Mesenchymal stem cell (in vitro differentiated cells and primary cell): ENCODE measurements around the gene ATAD3A. TPM values are rescaled to one million over a fixed set of nuclear protein-coding genes. Genes with fewer than 3 reads are reported as not detected.

ENCODE experiments used
- DNase-seq: peaks from one replicate; pipeline ENCODE4 v3.0.0-alpha.2; 2013
- H2AFZ ChIP-seq: one replicate; pipeline ENCODE4 v1.6.1; 2013; ENCODE audit warnings: low read depth, mild to moderate bottlenecking, control low read depth, inconsistent platforms, low read length, moderate library complexity
- H2AK5ac ChIP-seq: 2 replicates; pipeline ENCODE4 v1.6.1; 2013; ENCODE audit warnings: low read length, moderate library complexity, mild to moderate bottlenecking, inconsistent platforms; ENCODE audit not compliant: severe bottlenecking
- H2BK120ac ChIP-seq: one replicate; pipeline ENCODE4 v1.6.1; 2013; ENCODE audit warnings: low read depth, mild to moderate bottlenecking, inconsistent platforms, low read length, moderate library complexity
- H2BK12ac ChIP-seq, 2 experiments: one replicate each; pipeline ENCODE4 v1.6.1; 2013; ENCODE audit warnings: inconsistent platforms in 2 of 2, low read length in 2 of 2, mild to moderate bottlenecking in 2 of 2, moderate library complexity in 2 of 2, control low read depth in 1 of 2
- H2BK15ac ChIP-seq: one replicate; pipeline ENCODE4 v1.6.1; 2013; ENCODE audit warnings: mild to moderate bottlenecking, low read depth, inconsistent platforms; ENCODE audit not compliant: poor library complexity, severe bottlenecking
- H2BK5ac ChIP-seq: 2 replicates; pipeline ENCODE4 v1.6.1; 2013; ENCODE audit warnings: low read depth, mild to moderate bottlenecking, low read length, control low read depth, inconsistent platforms; ENCODE audit not compliant: poor library complexity, severe bottlenecking
- H3K14ac ChIP-seq, 2 experiments: one replicate each; pipeline ENCODE4 v1.6.1; 2013; ENCODE audit warnings: inconsistent platforms in 2 of 2, low read length in 2 of 2, control low read depth in 1 of 2, mild to moderate bottlenecking in 1 of 2, moderate library complexity in 1 of 2
- H3K18ac ChIP-seq, 2 experiments: one replicate each; pipeline ENCODE4 v1.6.1; 2013; ENCODE audit warnings: inconsistent platforms in 2 of 2, low read length in 2 of 2, control low read depth in 1 of 2, low read depth in 1 of 2, mild to moderate bottlenecking in 1 of 2
- H3K23ac ChIP-seq, 2 experiments: one replicate each; pipeline ENCODE4 v1.6.1; 2013; ENCODE audit warnings: inconsistent platforms in 2 of 2, low read length in 2 of 2, mild to moderate bottlenecking in 2 of 2, moderate library complexity in 2 of 2, control low read depth in 1 of 2
- H3K27ac ChIP-seq: 2 replicates; pipeline ENCODE4 v1.5.1; 2013; ENCODE audit warnings: mild to moderate bottlenecking, moderate library complexity, low read length, control low read depth, inconsistent platforms; ENCODE audit not compliant: poor library complexity, severe bottlenecking
- H3K27me3 ChIP-seq, 2 experiments: 2 replicates each; pipeline versions ENCODE4 v1.6.1 to v1.7.0; 2013; ENCODE audit warnings: low read length in 2 of 2, mild to moderate bottlenecking in 2 of 2, moderate library complexity in 2 of 2, control low read depth in 1 of 2, inconsistent platforms in 1 of 2; ENCODE audit not compliant: control insufficient read depth in 1 of 2, insufficient read depth in 1 of 2
- H3K36me3 ChIP-seq, 2 experiments: 2 replicates each; pipeline versions ENCODE4 v1.6.1 to v1.7.0; 2013; ENCODE audit warnings: low read length in 2 of 2, control low read depth in 1 of 2, inconsistent platforms in 1 of 2, low read depth in 1 of 2, mild to moderate bottlenecking in 1 of 2; ENCODE audit not compliant: insufficient read depth in 2 of 2, control insufficient read depth in 1 of 2
- H3K4ac ChIP-seq, 2 experiments: one replicate each; pipeline ENCODE4 v1.6.1; 2013; ENCODE audit warnings: inconsistent platforms in 2 of 2, low read length in 2 of 2, mild to moderate bottlenecking in 2 of 2, moderate library complexity in 2 of 2, control low read depth in 1 of 2, low read depth in 1 of 2
- H3K4me1 ChIP-seq: 2 replicates; pipeline ENCODE4 v1.6.1; 2013; ENCODE audit warnings: low read depth, low read length, control low read depth; ENCODE audit not compliant: control insufficient read depth, insufficient read depth
- H3K4me2 ChIP-seq: 2 replicates; pipeline ENCODE4 v1.6.1; 2013; ENCODE audit warnings: low read length, mild to moderate bottlenecking, inconsistent platforms; ENCODE audit not compliant: poor library complexity, severe bottlenecking
- H3K4me3 ChIP-seq, 2 experiments: 2 replicates each; pipeline versions ENCODE4 v1.5.1 to v1.7.0; 2013; ENCODE audit warnings: low read length in 2 of 2, mild to moderate bottlenecking in 2 of 2, control low read depth in 1 of 2, low read depth in 1 of 2; ENCODE audit not compliant: insufficient read depth in 1 of 2
- H3K79me1 ChIP-seq: replicated peaks from 2 replicates; pipeline ENCODE4 v1.6.1; 2013; ENCODE audit warnings: mild to moderate bottlenecking, control low read depth, low read length, inconsistent platforms; ENCODE audit not compliant: poor library complexity, severe bottlenecking
- H3K9ac ChIP-seq: 2 replicates; pipeline ENCODE4 v1.7.0; 2013; ENCODE audit warnings: mild to moderate bottlenecking, low read length, moderate library complexity
- H3K9me3 ChIP-seq: 2 replicates; pipeline ENCODE4 v1.7.0; 2013; ENCODE audit warnings: mild to moderate bottlenecking, low read length; ENCODE audit not compliant: control insufficient read depth
- H4K8ac ChIP-seq: one replicate; pipeline ENCODE4 v1.6.1; 2013; ENCODE audit warnings: inconsistent platforms, mild to moderate bottlenecking, low read length, moderate library complexity
- H4K91ac ChIP-seq: one replicate; pipeline ENCODE4 v1.6.1; 2013; ENCODE audit warnings: mild to moderate bottlenecking, low read length, inconsistent platforms
- WGBS: methylation state at CpG from one replicate; pipeline ENCODE4 v1.1.7; 2013; ENCODE audit warnings: mixed read lengths; 5-methylcytosine and 5-hydroxymethylcytosine counted together
- polyA plus RNA-seq, 2 experiments: library from polyadenylated mRNA; stranded (reverse); fragments of 200-250 nt; gene quantifications; one replicate each; pipeline ENCODE4 v1.2.3, GENCODE V29; 2013

ATAD3A gene
- polyA plus RNA-seq (2013, experiment 1 of 2) = 23.0 TPM
- polyA plus RNA-seq (2013, experiment 2 of 2) = 22.7 TPM

DNA sequence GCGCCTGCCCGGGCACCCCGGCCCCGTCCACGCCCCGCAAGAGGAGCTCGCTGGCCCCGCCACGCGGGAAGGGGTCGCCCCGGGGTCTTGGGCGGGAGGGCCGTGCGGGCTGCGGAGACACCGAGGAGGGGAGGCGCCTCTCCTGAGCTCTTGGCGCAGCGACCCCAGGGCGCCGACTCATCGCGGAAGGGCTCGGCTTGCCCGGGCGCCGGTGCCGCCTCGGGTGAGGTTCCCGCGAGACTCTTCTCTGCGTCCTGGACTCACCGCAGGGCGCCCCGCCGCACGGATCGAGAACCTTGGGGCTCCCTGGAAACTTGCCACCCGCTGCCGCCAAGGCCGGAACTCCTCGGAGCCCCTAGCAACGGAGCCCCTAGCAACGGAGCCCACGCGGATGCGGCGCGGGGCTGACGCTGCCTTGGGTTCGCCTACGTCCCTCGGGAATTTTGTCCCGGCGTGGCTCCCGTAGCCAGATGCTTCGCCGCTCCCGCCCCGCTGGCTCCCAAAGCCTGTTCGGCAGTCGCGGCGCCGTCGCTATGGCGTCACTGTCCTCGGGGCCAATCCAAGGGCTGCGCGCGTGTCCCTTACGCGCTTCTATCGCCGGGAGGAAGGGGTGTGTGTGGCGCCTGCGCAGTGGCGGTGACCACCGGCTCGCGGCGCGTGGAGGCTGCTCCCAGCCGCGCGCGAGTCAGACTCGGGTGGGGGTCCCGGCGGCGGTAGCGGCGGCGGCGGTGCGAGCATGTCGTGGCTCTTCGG lies at the start of gene ATAD3A:
ATAD3A (plus strand) TSS at position 630 of the 753 bp plus-strand sequence; CDS start at position 737, 107 bp downstream.
- Histone ChIP-seq H3K9ac (peak within 1 kb of the TSS; percentile 97), H2BK12ac (peak within 1 kb of the TSS in 1 of 2 experiments; percentile 42)
- under 1% methylated on average over 85 of the region's 99 CpGs for WGBS

DNA sequence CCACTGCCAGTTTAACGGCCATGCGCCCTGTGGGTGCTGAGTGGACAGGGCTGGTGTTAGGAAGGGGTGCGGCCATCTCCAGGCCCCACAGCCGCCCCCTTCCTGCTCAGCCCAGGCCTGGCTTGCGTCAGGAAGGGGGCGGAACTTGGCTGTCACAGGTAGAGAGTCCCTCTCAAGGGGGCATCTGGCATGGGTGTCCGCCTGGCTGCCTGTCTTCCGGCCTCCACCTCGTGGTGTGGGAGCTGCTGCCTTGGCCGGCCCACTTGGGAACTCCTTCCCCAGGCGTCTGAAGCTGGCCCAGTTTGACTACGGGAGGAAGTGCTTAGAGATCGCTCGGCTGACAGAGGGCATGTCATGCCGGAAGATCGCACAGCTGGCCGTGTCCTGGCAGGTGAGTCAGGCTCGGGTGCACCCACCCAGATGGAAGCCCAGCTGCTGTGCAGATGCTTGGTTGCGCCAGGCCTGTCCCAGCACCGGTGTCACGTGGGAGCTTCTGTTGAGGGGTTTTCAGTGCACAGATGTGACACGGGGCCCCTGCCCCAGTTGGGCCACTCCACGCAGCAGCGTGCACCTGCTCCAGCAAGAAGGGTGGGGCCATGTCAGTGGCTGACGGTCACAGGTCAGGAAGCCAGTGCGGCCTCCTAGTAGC lies 49.5 kb upstream of the ATAD3A start:
- Histone ChIP-seq H2AFZ (no peak overlapping the region), H3K18ac (no peak overlapping the region), H3K27ac (no peak overlapping the region), H3K4me1 (no peaks in the 10 kb centered on the region), H2BK15ac (no peak overlapping the region), H4K8ac (peak overlapping the region; percentile 23), H3K23ac (no peak overlapping the region), H2BK5ac (no peak overlapping the region), H2AK5ac (no peak overlapping the region), H3K4me3 (no peak overlapping the region), H2BK12ac (no peak overlapping the region), H3K9ac (no peak overlapping the region), H3K36me3 (peaks cover 0 to 5% of the 10 kb centered on the region in 2 experiments), H3K14ac (no peak overlapping the region), H2BK120ac (no peak overlapping the region), H4K91ac (peak overlapping the region; percentile 68), H3K4me2 (no peak overlapping the region), H3K9me3 (peaks cover 4% of the 10 kb centered on the region), H3K27me3 (no peaks in the 10 kb centered on the region), H3K79me1 (no peaks in the 10 kb centered on the region), H3K4ac (no peak overlapping the region)
- WGBS = 71% methylated on average over 26 of the region's 26 CpGs
- DNase-seq = no peak

More for the DNA sequence above, at the start of gene ATAD3A:
- Histone ChIP-seq H2BK15ac (no peak within 1 kb of the TSS), H2AK5ac (no peak within 1 kb of the TSS), H3K4me3 (peak within 1 kb of the TSS; percentile 86 to 93), H2BK5ac (peak within 1 kb of the TSS; percentile 82), H3K27ac (peak within 1 kb of the TSS; percentile 93), H3K27me3 (no peaks in the 10 kb centered on the region), H3K79me1 (peaks cover 3% of the 10 kb centered on the region), H4K91ac (peak within 1 kb of the TSS; percentile 87), H2BK120ac (peak within 1 kb of the TSS; percentile 71), H3K14ac (peak within 1 kb of the TSS in 1 of 2 experiments; percentile 97), H3K18ac (peak within 1 kb of the TSS; percentile 91 to 96), H3K4ac (peak within 1 kb of the TSS in 1 of 2 experiments; percentile 99), H2AFZ (peak within 1 kb of the TSS; percentile 86), H3K4me2 (peak within 1 kb of the TSS; percentile 86), H3K36me3 (peaks cover 8 to 21% of the 10 kb centered on the region in 2 experiments), H3K4me1 (peaks cover 8% of the 10 kb centered on the region), H3K23ac (no peak within 1 kb of the TSS), H4K8ac (peak within 1 kb of the TSS; percentile 91), H3K9me3 (no peaks in the 10 kb centered on the region)
- DNase-seq = peak; percentile 98

DNA sequence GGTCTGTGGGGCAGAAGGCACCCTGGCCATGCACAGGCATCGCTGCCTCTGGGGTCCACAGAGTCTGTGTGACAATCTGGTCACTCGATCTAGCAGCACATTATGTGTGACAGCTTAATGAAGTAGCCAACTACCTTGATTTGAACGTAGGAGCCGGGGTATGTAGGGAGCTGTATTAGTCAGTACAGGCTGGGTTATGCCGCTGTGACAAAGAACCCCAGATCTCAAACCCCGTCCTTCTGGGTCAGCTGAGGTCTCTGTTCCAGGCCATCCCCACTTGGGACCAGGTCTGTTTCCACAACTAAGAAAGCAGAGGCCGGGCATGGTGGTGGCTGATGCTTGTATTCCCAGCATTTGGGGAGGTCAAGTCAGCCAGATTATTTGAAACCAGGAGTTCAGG lies 48.6 kb upstream of the ATAD3A start:
- no peak overlapping the region for H4K8ac ChIP-seq
- H3K27me3 ChIP-seq = no peaks in the 10 kb centered on the region
- peaks cover 0 to 5% of the 10 kb centered on the region in 2 experiments for H3K36me3 ChIP-seq
- H3K14ac ChIP-seq = no peak overlapping the region
- H2AK5ac ChIP-seq = no peak overlapping the region
- H2BK5ac ChIP-seq = no peak overlapping the region
- H3K4me1 ChIP-seq = no peaks in the 10 kb centered on the region
- H3K79me1 ChIP-seq = no peaks in the 10 kb centered on the region
- no peak overlapping the region for H3K9ac ChIP-seq
- 87% methylated on average over 7 of the region's 7 CpGs for whole genome bisulfite sequencing
- no peak overlapping the region for H3K18ac ChIP-seq
- no peak overlapping the region for H2BK120ac ChIP-seq
- no peak overlapping the region for H2BK15ac ChIP-seq
- H3K4me3 ChIP-seq = no peak overlapping the region
- no peak overlapping the region for H3K4me2 ChIP-seq
- H3K23ac ChIP-seq = no peak overlapping the region
- no peak overlapping the region for H2BK12ac ChIP-seq
- H2AFZ ChIP-seq = no peak overlapping the region
- no peak overlapping the region for H3K4ac ChIP-seq
- no peak overlapping the region for H4K91ac ChIP-seq
- H3K27ac ChIP-seq = no peak overlapping the region
- peaks cover 4% of the 10 kb centered on the region for H3K9me3 ChIP-seq
- no peak for DNase-seq
